ENCODE data around the gene DENND6B.

DENND6B gene

GRCh38 chr22:50363166-50363802 is 36.5 kb upstream of the DENND6B start:
- Histone ChIP-seq H3K27ac (no peak overlapping the region), H3K36me3 (peaks cover 11% of the 10 kb centered on the region), H3K4me3 (ENCODE audit: low read depth, low read length) (no peak overlapping the region), H3K27me3 (ENCODE audit: insufficient read depth, low read depth, severe bottlenecking) (no peaks in the 10 kb centered on the region), H3K9me3 (ENCODE audit: severe bottlenecking) (no peaks in the 10 kb centered on the region)
- TF ChIP-seq CTCF (IDR thresholded peaks at IDR 0.05; ENCODE audit: low read depth, low read length) = no peak
- no peak for DNase-seq

DNA sequence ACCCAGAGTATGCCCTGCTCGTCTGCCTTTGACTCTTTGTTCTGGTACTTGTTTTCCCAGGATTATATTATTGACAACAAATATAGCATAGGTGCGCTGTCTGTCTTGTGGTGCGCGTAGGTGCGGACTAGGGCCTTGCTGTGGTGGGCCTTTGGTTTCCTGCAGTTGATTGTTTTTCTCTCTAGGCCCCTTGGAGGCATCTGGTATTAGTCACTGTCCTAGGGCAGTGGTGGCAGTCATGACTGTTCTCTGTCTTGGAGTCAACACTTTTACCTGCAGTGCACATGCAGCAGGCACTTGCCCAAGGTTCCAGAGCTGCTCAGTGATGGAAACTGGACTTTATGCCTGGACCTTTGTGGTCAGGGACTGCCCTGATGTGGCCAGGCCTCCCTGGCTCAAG is 34.9 kb upstream of the DENND6B start:
- Histone ChIP-seq H3K27ac (no peak overlapping the region), H3K4me3 (ENCODE audit: low read depth, low read length) (no peak overlapping the region), H3K27me3 (ENCODE audit: insufficient read depth, low read depth, severe bottlenecking) (no peaks in the 10 kb centered on the region), H3K36me3 (peaks cover 11% of the 10 kb centered on the region), H3K9me3 (ENCODE audit: severe bottlenecking) (no peaks in the 10 kb centered on the region)
- no peak for TF ChIP-seq CTCF (IDR thresholded peaks at IDR 0.05; ENCODE audit: low read depth, low read length)
- DNase-seq = no peak

DNA sequence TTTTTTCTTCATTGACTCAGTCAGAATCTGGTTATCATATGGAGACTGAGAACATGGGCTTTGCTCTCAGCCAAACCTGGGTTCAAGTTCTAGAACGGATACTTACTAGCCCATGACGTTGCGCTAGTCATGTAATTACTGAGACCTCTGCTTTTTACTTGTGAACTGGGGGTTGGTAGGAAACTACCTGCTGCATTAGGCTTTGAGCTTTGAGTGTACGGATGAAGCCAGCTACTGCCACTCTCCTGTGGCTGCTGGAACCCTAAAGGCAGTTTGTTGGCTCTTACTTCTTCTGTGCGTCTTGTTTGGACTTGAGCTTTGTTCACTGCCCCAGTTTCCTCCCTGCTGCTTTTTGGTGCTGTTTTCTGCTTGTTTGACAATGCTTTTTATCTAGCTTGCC is 34.4 kb upstream of the DENND6B start:
- Histone ChIP-seq H3K9me3 (ENCODE audit: severe bottlenecking) (no peaks in the 10 kb centered on the region), H3K4me3 (ENCODE audit: low read depth, low read length) (no peak overlapping the region), H3K27me3 (ENCODE audit: insufficient read depth, low read depth, severe bottlenecking) (no peaks in the 10 kb centered on the region), H3K27ac (no peak overlapping the region), H3K36me3 (peaks cover 11% of the 10 kb centered on the region)
- TF ChIP-seq CTCF (IDR thresholded peaks at IDR 0.05; ENCODE audit: low read depth, low read length) = no peak
- no peak for DNase-seq

GRCh38 chr22:50360578-50360977 is 33.8 kb upstream of the DENND6B start:
- no peak overlapping the region for H3K4me3 ChIP-seq (ENCODE audit: low read depth, low read length)
- no peak for TF ChIP-seq CTCF (IDR thresholded peaks at IDR 0.05; ENCODE audit: low read depth, low read length)
- no peak overlapping the region for H3K27ac ChIP-seq
- peaks cover 11% of the 10 kb centered on the region for H3K36me3 ChIP-seq
- no peaks in the 10 kb centered on the region for H3K27me3 ChIP-seq (ENCODE audit: insufficient read depth, low read depth, severe bottlenecking)
- no peaks in the 10 kb centered on the region for H3K9me3 ChIP-seq (ENCODE audit: severe bottlenecking)
- no peak for DNase-seq

DNA sequence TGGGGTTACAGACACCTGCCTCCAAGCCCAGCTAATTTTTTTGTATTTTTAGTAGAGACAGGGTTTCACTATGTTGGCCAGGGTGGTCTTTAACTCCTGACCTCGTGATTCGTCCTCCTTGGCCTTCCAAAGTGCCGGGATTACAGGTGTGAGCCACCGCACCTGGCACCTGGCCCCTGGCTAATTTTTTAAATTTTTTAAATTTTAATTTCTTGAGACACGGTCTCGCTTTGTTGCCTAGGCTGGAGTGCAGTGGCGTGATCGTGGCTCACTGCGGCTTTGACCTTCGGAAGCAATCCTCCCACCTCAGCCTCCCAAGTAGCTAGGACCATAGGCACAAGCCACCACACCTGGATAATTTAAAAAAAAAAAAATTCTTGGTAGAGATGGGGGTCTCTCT is 30.9 kb upstream of the DENND6B start:
- H3K27me3 ChIP-seq (ENCODE audit: insufficient read depth, low read depth, severe bottlenecking) = no peaks in the 10 kb centered on the region
- TF ChIP-seq CTCF (IDR thresholded peaks at IDR 0.05; ENCODE audit: low read depth, low read length) = no peak

DNA sequence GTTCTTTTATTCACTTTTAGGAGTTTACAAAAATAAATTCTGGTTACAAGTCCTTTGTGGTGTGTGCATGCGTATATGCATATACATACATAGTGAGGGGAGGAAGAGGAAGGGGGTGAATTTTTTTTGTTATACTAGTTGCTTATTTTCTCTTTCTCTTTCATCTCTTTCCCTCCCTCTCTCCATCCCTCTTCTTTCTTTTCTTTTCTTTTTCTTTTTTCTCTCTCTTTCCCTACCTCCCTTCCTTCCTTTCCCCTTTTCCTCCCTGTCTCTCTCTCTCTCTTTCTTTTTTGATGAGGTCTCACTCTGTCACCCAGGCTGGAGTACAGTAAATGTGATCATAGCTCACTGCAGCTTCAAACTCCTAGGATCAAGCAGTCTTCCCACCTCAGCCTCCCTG is 30.4 kb upstream of the DENND6B start:
- Histone ChIP-seq H3K27me3 (ENCODE audit: insufficient read depth, low read depth, severe bottlenecking) (no peaks in the 10 kb centered on the region), H3K36me3 (peaks cover 22% of the 10 kb centered on the region), H3K4me3 (ENCODE audit: low read depth, low read length) (no peak overlapping the region), H3K27ac (no peak overlapping the region), H3K9me3 (ENCODE audit: severe bottlenecking) (no peaks in the 10 kb centered on the region)
- TF ChIP-seq CTCF (IDR thresholded peaks at IDR 0.05; ENCODE audit: low read depth, low read length) = no peak
- DNase-seq = no peak

More for the DNA sequence above, 30.9 kb upstream of the DENND6B start:
- Histone ChIP-seq H3K9me3 (ENCODE audit: severe bottlenecking) (no peaks in the 10 kb centered on the region), H3K27ac (no peak overlapping the region), H3K36me3 (peaks cover 16% of the 10 kb centered on the region), H3K4me3 (ENCODE audit: low read depth, low read length) (no peak overlapping the region)
- DNase-seq = no peak
